AG04449 (cell line): ENCODE results near the gene SNRNP200.

ENCODE experiments used
- CTCF ChIA-PET: fragments of 350-600 bp; formaldehyde crosslinking; extraction: SDS; loops from one replicate; lab custom pipeline; 2021; ENCODE audit warnings: antibody characterized with exemption; lab: Yijun Ruan, JAX
- POLR2A ChIA-PET: fragments of 400-600, 350-600 bp; formaldehyde crosslinking; extraction: SDS; loops from one replicate; lab custom pipeline; 2020; ENCODE audit warnings: antibody characterized with exemption, inconsistent platforms; lab: Yijun Ruan, JAX
- DNase-seq: peaks from one replicate; pipeline ENCODE4 v3.0.0-alpha.2; 2010; ENCODE audit warnings: low read depth, low spot score
- H3K4me3 ChIP-seq: 2 replicates; pipeline ENCODE4 v1.5.1; 2011; ENCODE audit warnings: low read depth, mild to moderate bottlenecking, control low read depth, low read length
- TF ChIP-seq, protein P1 (sequence below): IDR thresholded peaks from one replicate; pipeline ENCODE4 v1.5.1; 2011; ENCODE audit warnings: mild to moderate bottlenecking, moderate library complexity, low read length, control low read depth, inconsistent platforms; ENCODE audit not compliant: insufficient read depth; ENCODE audit errors: missing control alignments

The SNRNP200 gene

DNA sequence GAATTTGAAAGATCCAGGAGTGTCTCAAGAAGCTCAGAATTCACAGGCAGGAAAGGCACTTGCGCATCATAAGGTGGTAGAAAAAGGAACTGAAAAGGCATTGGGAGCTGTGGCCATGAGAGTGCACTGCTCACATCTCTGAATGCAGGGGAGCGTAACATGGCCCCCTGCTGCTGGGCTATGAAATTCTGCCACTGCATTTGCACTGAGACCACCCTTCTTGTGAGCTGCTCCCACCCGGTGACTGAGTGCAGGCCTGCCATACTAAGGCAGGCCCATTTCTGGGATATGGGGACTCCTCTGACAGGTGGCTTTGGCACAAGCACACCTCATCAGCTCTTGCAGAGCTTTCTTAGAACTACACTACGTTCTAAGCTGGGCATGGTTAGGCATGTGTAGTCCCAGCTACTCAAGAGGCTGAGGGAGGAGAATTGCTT lies 71.4 kb downstream of the SNRNP200 start:
- POLR2A ChIA-PET, result interaction anchor here (0.8 kb wide), 1 partner anchor 26 kb away, joined by 3 read pairs; the partner anchor contains the start of gene STARD7
- TF ChIP-seq, protein P1, sequence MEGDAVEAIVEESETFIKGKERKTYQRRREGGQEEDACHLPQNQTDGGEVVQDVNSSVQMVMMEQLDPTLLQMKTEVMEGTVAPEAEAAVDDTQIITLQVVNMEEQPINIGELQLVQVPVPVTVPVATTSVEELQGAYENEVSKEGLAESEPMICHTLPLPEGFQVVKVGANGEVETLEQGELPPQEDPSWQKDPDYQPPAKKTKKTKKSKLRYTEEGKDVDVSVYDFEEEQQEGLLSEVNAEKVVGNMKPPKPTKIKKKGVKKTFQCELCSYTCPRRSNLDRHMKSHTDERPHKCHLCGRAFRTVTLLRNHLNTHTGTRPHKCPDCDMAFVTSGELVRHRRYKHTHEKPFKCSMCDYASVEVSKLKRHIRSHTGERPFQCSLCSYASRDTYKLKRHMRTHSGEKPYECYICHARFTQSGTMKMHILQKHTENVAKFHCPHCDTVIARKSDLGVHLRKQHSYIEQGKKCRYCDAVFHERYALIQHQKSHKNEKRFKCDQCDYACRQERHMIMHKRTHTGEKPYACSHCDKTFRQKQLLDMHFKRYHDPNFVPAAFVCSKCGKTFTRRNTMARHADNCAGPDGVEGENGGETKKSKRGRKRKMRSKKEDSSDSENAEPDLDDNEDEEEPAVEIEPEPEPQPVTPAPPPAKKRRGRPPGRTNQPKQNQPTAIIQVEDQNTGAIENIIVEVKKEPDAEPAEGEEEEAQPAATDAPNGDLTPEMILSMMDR, result no peak
- CTCF ChIA-PET, result interaction anchor here (1.6 kb wide), 1 partner anchor 59 kb away, joined by 4 read pairs; no protein-coding TSS in a partner anchor
- DNase-seq, result no peak
- H3K4me3 ChIP-seq, result no peak overlapping the region

DNA sequence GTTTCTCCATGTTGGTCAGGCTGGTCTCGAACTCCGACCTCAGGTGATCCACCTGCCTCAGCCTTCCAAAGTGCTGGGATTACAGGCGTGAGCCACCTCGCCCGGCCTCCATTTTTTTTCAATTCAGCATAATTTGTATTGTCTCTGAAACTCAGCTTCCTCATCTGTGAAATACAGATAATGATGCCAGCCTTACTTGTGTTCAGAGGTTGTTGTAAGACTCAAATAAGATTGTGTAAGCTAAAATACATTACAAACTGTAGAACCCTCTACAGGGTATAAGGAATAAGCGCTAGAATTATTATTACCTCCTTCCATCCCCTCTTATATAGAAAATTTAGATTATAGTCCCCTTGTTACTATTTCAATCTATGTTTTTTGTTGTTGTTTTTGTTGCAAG lies 71.9 kb downstream of the SNRNP200 start:
- no peak overlapping the region for H3K4me3 ChIP-seq
- DNase-seq, result no peak
- TF ChIP-seq, protein P1, result no peak
- CTCF ChIA-PET, result interaction anchor here (1.6 kb wide), 1 partner anchor 59 kb away, joined by 4 read pairs; no protein-coding TSS in a partner anchor
- POLR2A ChIA-PET, result interaction anchor here (0.6 to 1.0 kb wide), 3 partner anchors 18 to 31 kb away, joined by 3 to 5 read pairs (median 4); partner anchors contain the start of gene STARD7

- DNase-seq, result no peak
- CTCF ChIA-PET, result interaction anchor here (0.8 kb wide), 1 partner anchor 93 kb away, joined by 3 read pairs; the partner anchor contains the start of gene ASTL
- TF ChIP-seq, protein P1, result no peak
- POLR2A ChIA-PET, result no interaction called here
- no peak overlapping the region for H3K4me3 ChIP-seq
Measured at GRCh38 chr2:96231316-96231715, 74.0 kb downstream of the SNRNP200 start.

GRCh38 chr2:96225016-96225533 lies 80.3 kb downstream of the SNRNP200 start:
- H3K4me3 ChIP-seq, result no peak overlapping the region
- DNase-seq, result no peak
- ChIA-PET CTCF (interaction anchor here (0.5 to 0.9 kb wide), 2 partner anchors 16 to 49 kb away, joined by 4 read pairs; partner anchors contain the start of gene STARD7), POLR2A (no interaction called here)
- TF ChIP-seq, protein P1, result no peak
